ENCODE measurements around the gene CASK.

The CASK gene

DNA sequence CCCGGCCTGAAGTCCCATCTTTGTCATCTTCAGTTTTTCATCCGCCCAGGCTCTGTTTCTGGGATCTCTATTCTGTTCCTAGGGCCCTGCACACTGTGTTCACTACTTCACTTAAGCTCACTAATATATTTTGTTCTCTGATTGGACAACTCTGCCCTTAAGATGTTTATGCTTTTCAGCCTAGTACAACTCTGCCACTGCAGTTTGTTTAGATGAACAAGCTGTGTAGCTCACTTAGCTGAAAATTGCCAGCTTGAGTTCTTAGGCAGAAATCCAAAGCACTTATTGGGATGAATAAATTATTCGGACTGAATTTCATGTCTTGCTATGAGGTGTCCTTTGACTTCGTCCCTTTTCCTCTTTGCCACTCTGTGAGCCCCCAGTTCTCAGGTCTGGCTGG lies 415.4 kb downstream of the CASK start:
- H3K4me3 ChIP-seq (ENCODE audit: low read length in 2 of 2), result no peak overlapping the region
- H3K36me3 ChIP-seq (ENCODE audit: control insufficient read depth in 2 of 2, insufficient read depth in 2 of 2, low read length in 2 of 2), result no peaks in the 10 kb centered on the region
- H3K27ac ChIP-seq (ENCODE audit: low read depth in 2 of 2, low read length in 2 of 2), result no peak overlapping the region
- H3K4me1 ChIP-seq (ENCODE audit: control insufficient read depth in 2 of 2, insufficient read depth in 2 of 2, low read length in 2 of 2), result no peaks in the 10 kb centered on the region
- no peaks in the 10 kb centered on the region for H3K9me3 ChIP-seq (ENCODE audit: control insufficient read depth in 2 of 2, low read length in 2 of 2)
- no peaks in the 10 kb centered on the region for H3K27me3 ChIP-seq (ENCODE audit: control insufficient read depth in 2 of 2, insufficient read depth in 2 of 2, low read length in 2 of 2)
- no peak overlapping the region for H3K9ac ChIP-seq (ENCODE audit: low read depth in 1 of 2, low read length in 2 of 2)

DNA sequence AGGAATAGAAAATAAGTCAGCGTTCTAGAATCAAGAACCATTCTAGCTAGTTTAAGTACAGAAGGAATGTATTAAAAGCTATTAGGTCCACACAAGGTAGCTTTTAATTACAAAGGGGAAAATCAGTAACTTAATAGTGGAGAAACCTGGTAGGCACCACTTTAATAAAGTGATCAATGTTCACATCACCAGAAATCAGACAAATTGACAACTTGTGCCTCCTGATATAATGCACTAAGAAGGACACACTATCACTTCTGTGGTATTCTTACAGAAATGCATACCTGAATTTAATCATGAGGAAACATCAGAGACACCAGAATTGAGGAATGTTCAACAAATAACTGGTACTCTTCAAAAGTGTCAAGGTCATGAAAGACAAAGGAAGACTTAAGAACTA lies 421.4 kb downstream of the CASK start:
- H3K27me3 ChIP-seq (ENCODE audit: control insufficient read depth in 2 of 2, insufficient read depth in 2 of 2, low read length in 2 of 2), result peaks cover 3 to 4% of the 10 kb centered on the region in 2 donors
- H3K4me1 ChIP-seq (ENCODE audit: control insufficient read depth in 2 of 2, insufficient read depth in 2 of 2, low read length in 2 of 2), result no peaks in the 10 kb centered on the region
- H3K27ac ChIP-seq (ENCODE audit: low read depth in 2 of 2, low read length in 2 of 2), result no peak overlapping the region
- no peak overlapping the region for H3K4me3 ChIP-seq (ENCODE audit: low read length in 2 of 2)
- H3K9ac ChIP-seq (ENCODE audit: low read depth in 1 of 2, low read length in 2 of 2), result no peak overlapping the region
- no peaks in the 10 kb centered on the region for H3K36me3 ChIP-seq (ENCODE audit: control insufficient read depth in 2 of 2, insufficient read depth in 2 of 2, low read length in 2 of 2)
- peaks cover 0 to 3% of the 10 kb centered on the region in 2 donors for H3K9me3 ChIP-seq (ENCODE audit: control insufficient read depth in 2 of 2, low read length in 2 of 2)

DNA sequence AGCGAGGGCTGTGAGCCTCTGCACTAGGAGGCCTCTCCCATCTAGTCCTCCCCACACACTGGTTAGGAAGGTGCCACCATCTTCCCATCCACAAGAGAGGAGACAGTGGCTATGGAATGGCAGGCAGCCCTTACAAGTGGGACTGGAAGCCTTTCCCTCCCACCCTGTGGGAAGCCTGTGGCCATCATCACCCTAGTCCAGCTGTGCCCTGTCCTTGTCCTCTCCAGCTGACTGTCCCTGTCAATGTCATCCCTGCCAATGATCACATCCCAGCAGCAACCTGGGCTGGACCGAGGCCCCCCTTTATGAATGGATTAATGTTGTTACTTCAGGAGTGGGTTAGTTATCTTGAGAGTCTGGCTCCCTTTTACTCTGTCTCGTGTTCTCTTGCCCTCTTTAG lies 423.4 kb downstream of the CASK start:
- H3K36me3 ChIP-seq (ENCODE audit: control insufficient read depth in 2 of 2, insufficient read depth in 2 of 2, low read length in 2 of 2), result no peaks in the 10 kb centered on the region
- H3K9ac ChIP-seq (ENCODE audit: low read depth in 1 of 2, low read length in 2 of 2), result no peak overlapping the region
- no peak overlapping the region for H3K27ac ChIP-seq (ENCODE audit: low read depth in 2 of 2, low read length in 2 of 2)
- H3K4me3 ChIP-seq (ENCODE audit: low read length in 2 of 2), result no peak overlapping the region
- H3K9me3 ChIP-seq (ENCODE audit: control insufficient read depth in 2 of 2, low read length in 2 of 2), result peaks cover 0 to 3% of the 10 kb centered on the region in 2 donors
- no peaks in the 10 kb centered on the region for H3K4me1 ChIP-seq (ENCODE audit: control insufficient read depth in 2 of 2, insufficient read depth in 2 of 2, low read length in 2 of 2)
- peaks cover 3 to 4% of the 10 kb centered on the region in 2 donors for H3K27me3 ChIP-seq (ENCODE audit: control insufficient read depth in 2 of 2, insufficient read depth in 2 of 2, low read length in 2 of 2)

DNA sequence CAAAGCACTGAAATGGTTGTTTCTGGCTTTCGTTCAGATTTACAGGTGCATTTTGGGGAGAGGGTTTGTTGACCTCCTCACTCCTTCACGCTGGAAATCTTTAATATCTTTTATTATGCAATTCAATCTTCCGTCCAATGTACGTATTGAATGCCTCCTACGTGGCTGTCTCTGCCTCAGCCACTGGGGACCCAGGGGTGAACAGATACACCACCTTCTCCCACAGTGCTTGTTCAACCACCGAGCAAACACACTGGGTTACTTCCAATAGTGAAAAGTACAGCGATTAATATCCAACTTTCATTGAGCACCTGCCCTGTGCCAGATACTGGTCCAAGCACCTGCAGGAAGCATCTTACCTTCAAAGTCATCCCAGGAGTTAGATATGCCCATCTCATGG lies 424.2 kb downstream of the CASK start:
- Histone ChIP-seq H3K9ac (ENCODE audit: low read depth in 1 of 2, low read length in 2 of 2) (no peak overlapping the region), H3K4me3 (ENCODE audit: low read length in 2 of 2) (no peak overlapping the region), H3K27ac (ENCODE audit: low read depth in 2 of 2, low read length in 2 of 2) (no peak overlapping the region), H3K27me3 (ENCODE audit: control insufficient read depth in 2 of 2, insufficient read depth in 2 of 2, low read length in 2 of 2) (peaks cover 3 to 4% of the 10 kb centered on the region in 2 donors), H3K4me1 (ENCODE audit: control insufficient read depth in 2 of 2, insufficient read depth in 2 of 2, low read length in 2 of 2) (no peaks in the 10 kb centered on the region), H3K9me3 (ENCODE audit: control insufficient read depth in 2 of 2, low read length in 2 of 2) (peaks cover 0 to 3% of the 10 kb centered on the region in 2 donors), H3K36me3 (ENCODE audit: control insufficient read depth in 2 of 2, insufficient read depth in 2 of 2, low read length in 2 of 2) (no peaks in the 10 kb centered on the region)

DNA sequence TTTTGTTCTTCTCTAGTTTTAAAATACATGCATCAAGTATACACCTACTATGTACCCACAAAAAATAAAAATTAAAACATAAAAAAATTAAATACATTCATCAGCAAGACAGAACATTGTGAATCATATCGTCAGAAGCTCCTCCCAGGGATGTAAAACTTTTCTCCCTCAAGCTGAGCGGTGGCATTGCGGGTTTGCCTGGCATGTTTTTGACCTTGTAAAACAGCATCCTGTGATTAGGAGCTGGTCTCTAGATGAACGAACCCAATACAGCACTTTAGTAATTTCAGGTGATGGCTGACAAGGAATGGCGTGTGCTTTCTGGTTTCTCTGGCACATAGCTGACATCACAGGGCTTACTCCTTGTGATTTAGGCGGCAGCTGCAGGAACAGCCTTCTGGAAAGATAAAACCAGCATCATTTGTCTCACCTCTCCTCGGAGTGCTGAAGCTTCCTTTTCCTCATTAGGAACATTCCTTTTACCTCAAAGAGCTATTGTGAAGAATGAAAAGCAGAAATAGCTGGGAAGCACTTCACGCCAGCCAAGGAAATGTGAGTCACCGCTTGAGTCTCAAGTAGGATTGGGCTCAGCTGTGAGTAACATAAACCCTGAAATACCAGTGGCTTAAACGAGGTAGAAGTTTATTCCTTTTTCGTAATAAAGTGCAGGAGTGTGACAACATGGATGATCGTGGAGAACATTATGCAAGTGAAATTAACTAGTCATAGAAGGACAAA lies 431.9 kb downstream of the CASK start:
- Histone ChIP-seq H3K9ac (ENCODE audit: low read depth in 1 of 2, low read length in 2 of 2) (no peak overlapping the region), H3K36me3 (ENCODE audit: control insufficient read depth in 2 of 2, insufficient read depth in 2 of 2, low read length in 2 of 2) (no peaks in the 10 kb centered on the region), H3K4me3 (ENCODE audit: low read length in 2 of 2) (no peak overlapping the region), H3K4me1 (ENCODE audit: control insufficient read depth in 2 of 2, insufficient read depth in 2 of 2, low read length in 2 of 2) (no peaks in the 10 kb centered on the region), H3K27me3 (ENCODE audit: control insufficient read depth in 2 of 2, insufficient read depth in 2 of 2, low read length in 2 of 2) (peaks cover 0 to 4% of the 10 kb centered on the region in 2 donors), H3K9me3 (ENCODE audit: control insufficient read depth in 2 of 2, low read length in 2 of 2) (no peaks in the 10 kb centered on the region), H3K27ac (ENCODE audit: low read depth in 2 of 2, low read length in 2 of 2) (no peak overlapping the region)

DNA sequence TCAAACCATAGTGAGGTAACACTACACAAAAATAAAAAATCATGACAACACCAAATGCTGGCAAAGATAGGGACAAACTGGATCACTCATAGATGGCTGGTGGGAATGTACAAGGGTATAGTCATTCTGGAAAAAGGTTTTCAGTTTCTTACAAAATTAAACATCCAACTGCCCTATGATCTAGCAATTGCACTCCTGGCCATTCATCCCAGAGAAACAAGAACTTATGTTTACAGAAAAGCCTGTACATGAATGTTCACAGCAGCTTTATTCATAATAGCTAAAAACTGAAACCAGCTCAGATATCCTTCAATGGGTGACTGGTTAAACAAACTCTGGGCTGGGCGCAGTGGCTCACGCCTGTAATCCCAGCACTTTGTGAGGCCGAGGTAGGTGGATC lies 432.9 kb downstream of the CASK start:
- H3K9ac ChIP-seq (ENCODE audit: low read depth in 1 of 2, low read length in 2 of 2), result no peak overlapping the region
- H3K27me3 ChIP-seq (ENCODE audit: control insufficient read depth in 2 of 2, insufficient read depth in 2 of 2, low read length in 2 of 2), result peaks cover 0 to 4% of the 10 kb centered on the region in 2 donors
- no peaks in the 10 kb centered on the region for H3K36me3 ChIP-seq (ENCODE audit: control insufficient read depth in 2 of 2, insufficient read depth in 2 of 2, low read length in 2 of 2)
- H3K4me1 ChIP-seq (ENCODE audit: control insufficient read depth in 2 of 2, insufficient read depth in 2 of 2, low read length in 2 of 2), result no peaks in the 10 kb centered on the region
- no peak overlapping the region for H3K4me3 ChIP-seq (ENCODE audit: low read length in 2 of 2)
- H3K9me3 ChIP-seq (ENCODE audit: control insufficient read depth in 2 of 2, low read length in 2 of 2), result no peaks in the 10 kb centered on the region
- no peak overlapping the region for H3K27ac ChIP-seq (ENCODE audit: low read depth in 2 of 2, low read length in 2 of 2)

DNA sequence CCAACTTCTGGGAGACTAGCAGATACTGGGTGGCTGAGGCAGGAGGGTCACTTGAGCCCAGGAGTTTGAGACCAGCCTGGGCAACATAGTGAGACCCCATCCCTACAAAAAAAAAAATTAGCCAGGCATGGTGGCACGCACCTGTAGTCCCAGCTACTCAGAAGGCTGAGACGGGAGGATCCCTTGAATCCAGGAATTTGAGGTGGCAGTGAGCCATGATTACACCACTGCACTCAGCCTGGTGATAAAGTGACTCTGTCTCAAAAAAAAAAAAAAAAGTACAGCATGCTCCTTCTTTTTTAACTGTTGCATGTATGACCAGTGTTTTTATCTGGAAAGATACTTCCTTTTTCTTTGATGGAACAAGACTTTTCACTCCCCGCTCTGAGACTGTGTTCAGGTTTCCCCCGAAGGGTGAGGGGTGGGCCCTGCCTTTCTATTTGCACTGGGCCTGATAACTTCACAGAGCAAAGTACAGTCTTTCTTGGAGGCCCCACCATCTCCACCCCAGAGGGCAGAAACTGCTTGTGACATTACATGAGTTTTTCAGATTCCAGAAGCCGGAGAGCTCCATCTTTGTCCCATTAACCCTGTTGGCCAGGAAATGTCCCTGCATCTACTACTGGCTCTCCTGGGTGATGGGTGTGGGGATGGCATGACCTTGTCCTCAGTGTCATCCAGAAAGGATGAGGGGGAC lies 441.1 kb downstream of the CASK start:
- H3K27me3 ChIP-seq (ENCODE audit: control insufficient read depth in 2 of 2, insufficient read depth in 2 of 2, low read length in 2 of 2), result no peaks in the 10 kb centered on the region

DNA sequence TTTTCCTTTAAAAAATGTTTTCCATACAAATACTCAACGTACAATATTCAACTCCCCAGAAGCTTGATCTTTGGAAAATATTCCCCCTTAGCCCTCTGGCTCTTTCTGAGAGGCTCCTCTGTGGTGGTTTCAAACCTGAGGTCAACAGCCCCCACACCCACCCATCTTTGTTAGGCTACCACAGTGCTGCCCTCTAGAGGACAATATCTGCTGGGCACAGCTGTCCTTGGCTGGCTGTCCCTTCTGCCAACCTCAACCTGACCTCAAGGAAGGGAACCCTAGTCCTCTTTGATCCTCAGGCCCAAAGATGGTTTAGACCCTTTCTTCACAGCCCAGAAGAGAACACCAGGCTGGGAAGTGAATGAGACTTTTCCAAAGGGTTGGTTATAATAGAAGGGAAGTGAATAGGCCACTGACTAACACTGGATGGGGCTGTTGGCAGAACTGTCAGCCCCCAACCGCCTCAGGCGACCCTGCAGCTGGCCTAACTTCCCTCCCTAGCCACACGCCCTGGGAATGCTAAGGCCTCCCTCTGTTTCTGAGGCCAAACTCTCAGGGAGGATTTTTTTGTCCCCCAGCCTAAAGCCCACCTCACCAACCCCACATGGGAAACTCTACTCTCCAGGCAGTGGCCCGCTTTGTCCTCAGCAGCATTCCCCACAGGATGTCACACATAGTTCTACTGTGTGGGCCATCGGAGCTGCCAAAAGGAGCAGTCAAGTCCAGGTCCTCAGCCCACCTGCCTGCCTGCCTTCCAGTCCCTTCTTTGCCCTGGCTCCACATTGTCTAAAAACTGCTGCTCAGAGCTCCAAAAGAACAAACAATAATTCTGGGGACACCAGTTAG lies 441.9 kb downstream of the CASK start:
- no peak overlapping the region for H3K27ac ChIP-seq (ENCODE audit: low read depth in 2 of 2, low read length in 2 of 2)
- no peaks in the 10 kb centered on the region for H3K27me3 ChIP-seq (ENCODE audit: control insufficient read depth in 2 of 2, insufficient read depth in 2 of 2, low read length in 2 of 2)
- no peaks in the 10 kb centered on the region for H3K9me3 ChIP-seq (ENCODE audit: control insufficient read depth in 2 of 2, low read length in 2 of 2)
- no peak overlapping the region for H3K9ac ChIP-seq (ENCODE audit: low read depth in 1 of 2, low read length in 2 of 2)
- no peaks in the 10 kb centered on the region for H3K4me1 ChIP-seq (ENCODE audit: control insufficient read depth in 2 of 2, insufficient read depth in 2 of 2, low read length in 2 of 2)
- no peaks in the 10 kb centered on the region for H3K36me3 ChIP-seq (ENCODE audit: control insufficient read depth in 2 of 2, insufficient read depth in 2 of 2, low read length in 2 of 2)
- no peak overlapping the region for H3K4me3 ChIP-seq (ENCODE audit: low read length in 2 of 2)

More for the DNA sequence above, 441.1 kb downstream of the CASK start:
- no peaks in the 10 kb centered on the region for H3K4me1 ChIP-seq (ENCODE audit: control insufficient read depth in 2 of 2, insufficient read depth in 2 of 2, low read length in 2 of 2)
- H3K36me3 ChIP-seq (ENCODE audit: control insufficient read depth in 2 of 2, insufficient read depth in 2 of 2, low read length in 2 of 2), result no peaks in the 10 kb centered on the region
- no peaks in the 10 kb centered on the region for H3K9me3 ChIP-seq (ENCODE audit: control insufficient read depth in 2 of 2, low read length in 2 of 2)
- no peak overlapping the region for H3K9ac ChIP-seq (ENCODE audit: low read depth in 1 of 2, low read length in 2 of 2)
- H3K27ac ChIP-seq (ENCODE audit: low read depth in 2 of 2, low read length in 2 of 2), result no peak overlapping the region
- H3K4me3 ChIP-seq (ENCODE audit: low read length in 2 of 2), result no peak overlapping the region

DNA sequence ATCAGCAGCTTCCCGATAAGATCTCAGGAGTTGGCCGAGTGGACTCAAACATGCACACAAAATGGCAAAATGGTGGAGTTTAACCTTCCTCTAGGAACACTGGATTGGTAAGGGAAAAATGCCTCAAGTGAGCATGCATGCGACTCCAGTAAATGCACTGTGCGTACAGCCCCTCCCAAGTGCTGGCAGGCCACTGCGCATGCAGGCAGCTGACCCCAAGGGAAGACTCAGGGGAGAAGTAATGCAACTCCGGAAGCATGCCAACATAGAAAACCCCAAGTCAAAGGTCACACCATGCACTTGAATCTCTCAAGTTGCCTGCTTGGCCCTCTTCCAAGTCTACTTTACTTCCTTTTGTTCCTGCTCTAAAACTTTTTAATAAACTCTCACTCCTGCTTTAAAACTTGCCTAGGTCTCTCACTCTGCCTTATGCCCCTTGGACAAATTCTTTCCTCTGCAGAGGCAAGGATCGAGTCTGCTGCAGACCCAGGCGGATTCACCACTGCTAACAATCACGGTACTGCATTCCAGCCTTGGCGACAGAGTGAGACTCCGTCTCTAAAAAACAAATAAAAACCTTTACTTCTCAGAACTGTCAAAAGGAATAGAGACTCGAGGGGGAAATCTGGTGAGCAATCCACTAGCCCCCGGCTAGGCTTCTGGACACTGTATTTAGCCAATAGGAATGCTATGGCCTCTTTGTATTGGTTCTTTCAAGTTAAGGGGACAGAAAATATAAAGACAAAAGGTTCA lies 442.7 kb downstream of the CASK start:
- H3K9ac ChIP-seq (ENCODE audit: low read depth in 1 of 2, low read length in 2 of 2), result no peak overlapping the region
- no peak overlapping the region for H3K27ac ChIP-seq (ENCODE audit: low read depth in 2 of 2, low read length in 2 of 2)
- H3K27me3 ChIP-seq (ENCODE audit: control insufficient read depth in 2 of 2, insufficient read depth in 2 of 2, low read length in 2 of 2), result peaks cover 0 to 2% of the 10 kb centered on the region in 2 donors
- H3K9me3 ChIP-seq (ENCODE audit: control insufficient read depth in 2 of 2, low read length in 2 of 2), result no peaks in the 10 kb centered on the region
- no peaks in the 10 kb centered on the region for H3K36me3 ChIP-seq (ENCODE audit: control insufficient read depth in 2 of 2, insufficient read depth in 2 of 2, low read length in 2 of 2)
- H3K4me3 ChIP-seq (ENCODE audit: low read length in 2 of 2), result no peak overlapping the region
- no peaks in the 10 kb centered on the region for H3K4me1 ChIP-seq (ENCODE audit: control insufficient read depth in 2 of 2, insufficient read depth in 2 of 2, low read length in 2 of 2)
